A549 treated with CpdA at 1 μM for 4 hours (cell line): ENCODE data around the gene ACTR1B. TPM values are rescaled to one million over a fixed set of nuclear protein-coding genes. Genes with fewer than 3 reads are reported as not detected.

Experiments used
- total RNA-seq: library from RNA; stranded (reverse); fragments of 200-300 nt; extraction: Qiagen RNA extraction; gene quantifications from 5 replicates; pipeline ENCODE4 v1.2.3, GENCODE V29; 2022; ENCODE audit warnings: low read depth

The ACTR1B gene
- total RNA-seq: 30.3 to 44.5 TPM (median 39.2 TPM) in 5 replicates

DNA sequence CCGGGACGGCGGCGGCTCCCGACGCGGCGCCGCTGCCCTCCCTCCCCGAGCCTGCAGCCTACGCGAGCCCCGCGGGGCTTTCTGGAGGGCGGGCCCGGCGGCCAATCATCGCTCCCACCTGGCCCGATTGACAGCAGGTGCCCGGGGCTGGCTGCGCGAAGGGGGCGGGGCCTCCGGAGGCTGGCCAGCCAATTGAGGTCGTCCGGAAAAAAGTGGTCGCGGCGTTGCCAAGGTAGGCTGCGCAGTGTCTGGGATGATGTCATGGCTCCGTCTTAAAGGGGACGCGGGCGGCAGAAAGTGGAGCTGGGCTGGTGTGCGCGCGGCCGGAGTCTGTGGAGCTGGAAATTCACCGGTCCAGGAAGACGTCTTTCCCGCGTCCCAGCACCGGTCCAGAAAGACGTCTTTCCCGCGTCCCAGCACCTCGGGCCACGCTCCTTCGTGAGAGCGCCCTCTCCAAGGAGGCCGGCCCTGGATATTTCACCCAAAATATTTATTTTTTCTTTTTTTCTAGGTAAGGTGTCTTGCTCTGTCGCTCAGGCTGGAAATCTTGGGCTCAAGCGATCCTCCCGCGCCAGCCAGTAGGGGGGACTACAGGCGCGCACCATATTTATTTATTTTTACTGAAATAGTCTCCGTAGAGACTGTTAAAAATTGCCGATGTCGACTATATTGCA lies at the start of gene ACTR1B:
ACTR1B (minus strand) TSS at position 83 of the 674 bp plus-strand sequence. CDS start 154 bp downstream, outside the sequence.

DNA sequence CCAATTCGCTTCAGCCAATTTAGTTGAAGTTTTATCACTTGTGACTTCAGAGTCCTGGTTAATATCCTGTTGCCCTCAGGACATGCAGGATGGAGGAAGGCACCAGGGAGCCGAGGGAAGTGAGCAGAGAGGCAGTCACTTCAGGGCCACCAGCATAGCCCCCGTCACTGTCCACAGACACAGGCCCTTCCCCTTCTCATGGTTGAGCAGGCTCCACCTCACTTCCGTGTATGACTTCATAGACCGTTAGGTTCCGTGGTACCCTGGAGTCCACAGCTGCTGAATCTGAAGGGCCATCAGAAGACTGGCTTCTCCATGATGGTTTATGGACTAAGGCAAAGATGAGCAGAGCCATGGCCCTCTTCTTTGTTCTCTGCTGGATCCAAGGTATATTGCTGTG lies 5.6 kb upstream of the ACTR1B start, which contains the start of gene C2orf92:
C2orf92 (plus strand) TSS at position 266 of the 400 bp plus-strand sequence; CDS start at position 342, 76 bp downstream.

DNA sequence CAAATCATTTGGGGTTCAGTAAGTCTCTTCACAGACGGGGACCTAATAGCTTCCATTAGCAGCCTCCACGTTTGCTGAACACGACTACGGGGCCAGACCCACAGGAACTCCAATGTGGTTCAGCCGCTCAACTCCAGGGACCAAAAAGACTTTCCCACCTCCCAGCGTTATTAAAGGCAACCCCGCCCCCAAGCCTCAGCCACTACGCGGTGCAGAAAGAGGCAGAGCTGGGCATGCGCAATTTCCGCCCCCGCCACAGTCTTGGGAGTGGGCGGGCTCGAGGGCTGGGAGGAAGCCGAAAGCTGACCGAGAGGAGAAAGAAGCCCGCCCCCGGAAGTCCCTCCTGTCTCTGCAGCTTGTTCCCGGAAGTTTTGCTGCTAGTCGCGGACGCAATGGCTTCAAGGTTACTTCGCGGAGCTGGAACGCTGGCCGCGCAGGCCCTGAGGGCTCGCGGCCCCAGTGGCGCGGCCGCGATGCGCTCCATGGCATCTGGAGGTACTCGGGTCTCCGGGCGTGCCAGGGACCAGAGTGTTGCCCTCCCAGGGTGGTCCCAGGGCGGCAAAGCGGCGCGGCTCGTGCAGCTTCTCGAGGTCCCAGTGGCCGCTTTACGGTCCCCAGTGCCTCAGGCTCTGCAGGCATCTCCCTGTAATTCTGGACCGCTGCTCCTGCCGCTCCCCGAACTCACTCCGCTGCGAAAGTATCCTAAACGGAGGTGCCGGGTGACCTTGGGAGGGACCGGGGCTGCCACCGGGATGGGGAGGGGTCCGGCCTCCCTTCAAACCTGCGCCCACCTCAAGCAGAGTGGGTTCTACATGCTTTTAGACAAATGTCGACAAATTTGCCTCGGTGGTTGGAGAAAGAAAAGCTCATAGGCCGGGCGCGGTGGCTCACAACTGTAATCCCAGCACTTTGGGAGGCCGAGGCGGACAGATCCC lies 17.9 kb downstream of the ACTR1B start, which contains the start of gene COX5B:
COX5B (plus strand) TSS at position 368 of the 935 bp plus-strand sequence; CDS start at position 393, 25 bp downstream.

Other genes starting within 250 kb of the ACTR1B start
- 3.0 to 6.4 TPM (median 4.9 TPM) in 5 replicates for gene ANKRD36B, start 74.2 kb downstream of the ACTR1B start, total RNA-seq
- gene COX5B, start 18.0 kb downstream of the ACTR1B start, total RNA-seq: 271 to 332 TPM (median 301 TPM) in 5 replicates
- 0.35 to 1.6 TPM (median 0.71 TPM) in 5 replicates for gene C2orf92, start 5.7 kb upstream of the ACTR1B start, total RNA-seq
- 0.06 TPM in 1 of 5 replicates, not detected in the others for gene ZAP70, start 49.5 kb upstream of the ACTR1B start, total RNA-seq